H1 (cell line): Measurements from ENCODE around the gene NUMB. TPM values are rescaled to one million over a fixed set of nuclear protein-coding genes. Genes with fewer than 3 reads are reported as not detected.

Experiments used
- CTCF ChIA-PET: fragments of 300-600 bp; sonication (Branson Sonifier 250); formaldehyde crosslinking; loops from one replicate; lab custom pipeline; 2021; ENCODE audit not compliant: partially characterized antibody; lab: Charles Lee
- POLR2A ChIA-PET: fragments of 300-600 bp; sonication (Branson Sonifier 250); formaldehyde crosslinking; loops from one replicate; lab custom pipeline; 2021; ENCODE audit warnings: inconsistent platforms; ENCODE audit not compliant: partially characterized antibody; lab: Charles Lee
- DNase-seq, 2 experiments: peaks; one replicate each; pipeline versions ENCODE4 v3.0.0 to v3.0.0-alpha.2; 2010 to 2022; ENCODE audit warnings: low spot score in 2 of 2, low read depth in 1 of 2, mixed read lengths in 1 of 2
- FAIRE-seq: peaks from 2 replicates; lab custom pipeline; 2011; peaks lifted over from hg19 to GRCh38; lab: Jason Lieb, UNC
- H2AFZ ChIP-seq: 2 replicates; pipeline ENCODE4 v1.8.1; 2012; ENCODE audit warnings: low read length, inconsistent platforms
- H2AK5ac ChIP-seq: 2 replicates; pipeline ENCODE4 v1.6.1; 2013; ENCODE audit warnings: low read depth, low read length
- H2BK120ac ChIP-seq: replicated peaks from 2 replicates; pipeline ENCODE3; 2013; ENCODE audit warnings: low read depth, low read length, inconsistent platforms
- H2BK12ac ChIP-seq: 2 replicates; pipeline ENCODE4 v1.6.1; 2013; ENCODE audit warnings: low read depth, low read length
- H2BK15ac ChIP-seq: 2 replicates; pipeline ENCODE4 v1.6.1; 2013; ENCODE audit warnings: low read length
- H2BK20ac ChIP-seq: 2 replicates; pipeline ENCODE4 v1.6.1; 2013; ENCODE audit warnings: low read length
- H2BK5ac ChIP-seq: 2 replicates; pipeline ENCODE4 v1.6.1; 2013; ENCODE audit warnings: low read depth, low read length
- H3K14ac ChIP-seq: 2 replicates; pipeline ENCODE4 v1.6.1; 2013; ENCODE audit warnings: inconsistent platforms; ENCODE audit not compliant: insufficient read length
- H3K18ac ChIP-seq: 2 replicates; pipeline ENCODE4 v1.6.1; 2013; ENCODE audit warnings: low read length; ENCODE audit errors: extremely low read depth
- H3K23ac ChIP-seq: 2 replicates; pipeline ENCODE4 v1.6.1; 2013; ENCODE audit warnings: inconsistent platforms; ENCODE audit not compliant: insufficient read length
- H3K23me2 ChIP-seq: 2 replicates; pipeline ENCODE4 v1.6.1; 2013; ENCODE audit warnings: low read depth, low read length
- H3K27ac ChIP-seq: 2 replicates; pipeline ENCODE4 v1.6.1; 2011; ENCODE audit warnings: low read depth, low read length, inconsistent platforms
- H3K27me3 ChIP-seq, 4 experiments: replicated peaks in 1 of 4; 1 replicate in 1 of 4; 2 replicates in 3 of 4; pipeline versions ENCODE4 v1.6.1 to v1.8.1; 2011 to 2013; ENCODE audit warnings: low read length in 3 of 4, mild to moderate bottlenecking in 3 of 4, inconsistent platforms in 2 of 4, mixed read lengths in 2 of 4, moderate library complexity in 1 of 4; ENCODE audit not compliant: control insufficient read depth in 3 of 4, insufficient read depth in 3 of 4; ENCODE audit errors: extremely low read depth in 1 of 4
- H3K36me3 ChIP-seq, 4 experiments: 2 replicates each; pipeline versions ENCODE4 v1.6.1 to v1.8.1; 2011 to 2013; ENCODE audit warnings: mild to moderate bottlenecking in 4 of 4, low read length in 3 of 4, moderate library complexity in 2 of 4, control low read depth in 1 of 4, inconsistent platforms in 1 of 4; ENCODE audit not compliant: insufficient read depth in 4 of 4, control insufficient read depth in 2 of 4
- H3K4ac ChIP-seq: replicated peaks from 2 replicates; pipeline ENCODE3; 2013; ENCODE audit warnings: low read length, low read depth, mixed read lengths, inconsistent platforms; ENCODE audit not compliant: insufficient read length
- H3K4me1 ChIP-seq, 4 experiments: replicated peaks in 1 of 4; 1 replicate in 1 of 4; 2 replicates in 3 of 4; pipeline versions ENCODE4 v1.6.1 to v1.8.1; 2011 to 2013; ENCODE audit warnings: low read length in 3 of 4, inconsistent platforms in 2 of 4, mixed read lengths in 1 of 4; ENCODE audit not compliant: insufficient read depth in 4 of 4, control insufficient read depth in 3 of 4
- H3K4me2 ChIP-seq, 2 experiments: 2 replicates each; pipeline versions ENCODE4 v1.6.1 to v1.8.1; 2011 to 2013; ENCODE audit warnings: low read depth in 2 of 2, low read length in 2 of 2, control low read depth in 1 of 2, inconsistent platforms in 1 of 2, mild to moderate bottlenecking in 1 of 2; ENCODE audit not compliant: insufficient read depth in 1 of 2
- H3K4me3 ChIP-seq, 4 experiments: fragments of 200-600, 300-600 bp in 1 of 4; sonication (generic), shearing (Covaris generic), sonication (Bioruptor Twin) in 1 of 4; 2 replicates each; pipeline versions ENCODE4 v1.5.1 to v1.8.1; 2011 to 2016; ENCODE audit warnings: low read length in 4 of 4, low read depth in 3 of 4, control low read depth in 2 of 4, inconsistent platforms in 2 of 4, mild to moderate bottlenecking in 2 of 4, mixed read lengths in 1 of 4, moderate library complexity in 1 of 4; ENCODE audit not compliant: insufficient read depth in 2 of 4; ENCODE audit errors: extremely low read depth in 1 of 4
- H3K56ac ChIP-seq: replicated peaks from 2 replicates; pipeline ENCODE3; 2013; ENCODE audit warnings: low read depth, mild to moderate bottlenecking, mixed read lengths, low read length, inconsistent platforms; ENCODE audit not compliant: insufficient read length
- H3K79me1 ChIP-seq: 2 replicates; pipeline ENCODE4 v1.6.1; 2013; ENCODE audit warnings: low read depth, low read length, control low read depth
- H3K79me2 ChIP-seq, 2 experiments: 2 replicates each; pipeline versions ENCODE4 v1.6.1 to v1.8.1; 2012 to 2013; ENCODE audit warnings: low read length in 2 of 2, mild to moderate bottlenecking in 2 of 2, inconsistent platforms in 1 of 2; ENCODE audit not compliant: insufficient read depth in 2 of 2, control insufficient read depth in 1 of 2
- H3K9ac ChIP-seq, 4 experiments: replicated peaks in 1 of 4; 1 replicate in 1 of 4; 2 replicates in 3 of 4; pipeline versions ENCODE4 v1.6.1 to v1.8.1; 2011 to 2013; ENCODE audit warnings: low read depth in 3 of 4, low read length in 3 of 4, control low read depth in 2 of 4, mild to moderate bottlenecking in 2 of 4, moderate library complexity in 2 of 4, inconsistent platforms in 1 of 4; ENCODE audit errors: extremely low read depth in 1 of 4
- H3K9me3 ChIP-seq, 2 experiments: 2 replicates each; pipeline versions ENCODE4 v1.6.1 to v1.8.1; 2012 to 2013; ENCODE audit warnings: mild to moderate bottlenecking in 2 of 2, moderate library complexity in 2 of 2, control low read depth in 1 of 2, inconsistent platforms in 1 of 2, low read depth in 1 of 2, low read length in 1 of 2, mixed read lengths in 1 of 2; ENCODE audit not compliant: insufficient read depth in 2 of 2
- H4K20me1 ChIP-seq, 2 experiments: replicated peaks in 1 of 2; 2 replicates each; pipeline versions ENCODE3 to v1.8.1; 2011 to 2013; ENCODE audit warnings: inconsistent platforms in 2 of 2, low read length in 2 of 2, mild to moderate bottlenecking in 1 of 2; ENCODE audit not compliant: insufficient read depth in 2 of 2, control insufficient read depth in 1 of 2
- H4K5ac ChIP-seq: 2 replicates; pipeline ENCODE4 v1.6.1; 2013; ENCODE audit warnings: low read length, low read depth, mixed read lengths, inconsistent platforms; ENCODE audit not compliant: insufficient read length
- H4K8ac ChIP-seq: 2 replicates; pipeline ENCODE4 v1.8.0; 2013; ENCODE audit warnings: mild to moderate bottlenecking, moderate library complexity, low read length, inconsistent platforms; ENCODE audit not compliant: insufficient read depth; ENCODE audit errors: extremely low read depth
- H4K91ac ChIP-seq: replicated peaks from 2 replicates; pipeline ENCODE3; 2013; ENCODE audit warnings: low read length, mixed read lengths, inconsistent platforms; ENCODE audit not compliant: insufficient read length
- BACH1 ChIP-seq: IDR thresholded peaks from 2 replicates; pipeline ENCODE4 v1.6.1; 2012; ENCODE audit warnings: low read length, improper control_type of control experiment
- MAX ChIP-seq: IDR thresholded peaks from 2 replicates; pipeline ENCODE4 v1.6.1; 2012; ENCODE audit warnings: inconsistent platforms
- POLR2A ChIP-seq, 2 experiments: IDR thresholded peaks; 1 replicate in 1 of 2; 2 replicates in 1 of 2; pipeline ENCODE4 v1.6.1; 2011; ENCODE audit warnings: low read depth in 2 of 2, low read length in 2 of 2, mild to moderate bottlenecking in 2 of 2; ENCODE audit errors: control extremely low read depth in 1 of 2
- RBBP5 ChIP-seq: IDR thresholded peaks from 2 replicates; pipeline ENCODE4 v1.7.1; 2012; ENCODE audit warnings: low read depth, mild to moderate bottlenecking, inconsistent platforms, low read length, moderate library complexity, borderline replicate concordance
- WGBS, 2 experiments: shearing (Covaris generic) in 1 of 2; methylation state at CpG; one replicate each; pipeline versions ENCODE4 v1.1.6 to v1.1.7; 2013 to 2015; ENCODE audit warnings: low lambda C conversion rate in 2 of 2, mixed read lengths in 2 of 2, inconsistent platforms in 1 of 2, low coverage in 1 of 2, missing lambda C conversion rate in 1 of 2; ENCODE audit not compliant: insufficient replicate concordance in 2 of 2, insufficient coverage in 1 of 2, insufficient read length in 1 of 2; ENCODE audit errors: extremely low coverage in 1 of 2, missing lambda C conversion rate in 1 of 2; 5-methylcytosine and 5-hydroxymethylcytosine counted together
- polyA plus RNA-seq, 7 experiments: library from polyadenylated mRNA; depleted of rRNA in 3 of 7; stranded (reverse) in 5 of 7; unstranded in 2 of 7; fragments of >200 nt in 5 of 7; fragments of 200-250 nt in 2 of 7; gene quantifications; 1 replicate in 5 of 7; 2 replicates in 1 of 7; 4 replicates in 1 of 7; pipeline versions ENCODE4 v1.2.1 to v1.2.3, GENCODE V29; 2011 to 2013; ENCODE audit warnings: missing spikeins in 2 of 7, mixed read lengths in 2 of 7
- total RNA-seq: library from RNA; stranded (reverse); fragmentation: NEBNext Ultra II Directional; extraction: Animal tissue kit (Norgen Biotek cat#: 25700); gene quantifications from 2 replicates; pipeline ENCODE4 v1.2.1, GENCODE V29; 2021

NUMB gene
- total and polyA plus RNA-seq, 2 of the 8 experiments (the other 6 are each of a cell fraction or from before 2014, with no cell fraction given) = 54.3 to 78.1 TPM

- H3K9me3 ChIP-seq = no peaks in the 10 kb centered on the region
- H3K4ac ChIP-seq = peak within 1 kb of the TSS; percentile 0
- H3K27ac ChIP-seq = no peak within 1 kb of the TSS
- peak within 1 kb of the TSS; percentile 42 for H4K5ac ChIP-seq
- H3K79me2 ChIP-seq = peaks cover 0 to 10% of the 10 kb centered on the region in 2 experiments; a peak in 2 of 4 replicates
- peak within 1 kb of the TSS; percentile 89 for H3K18ac ChIP-seq
- TF ChIP-seq MAX (no peak), BACH1 (no peak), RBBP5 (peak; percentile 37; the same call in 1 of the 2 replicates), POLR2A (IDR thresholded peaks at IDR 0.05; ENCODE audit: control extremely low read depth in 1 of 2, low read depth in 2 of 2, low read length in 2 of 2) (no peak; a peak in 1 of 3 replicates)
- H2BK5ac ChIP-seq = peak within 1 kb of the TSS; percentile 86; the same call in 1 of the 2 replicates
- no peak within 1 kb of the TSS for H2BK120ac ChIP-seq
- POLR2A ChIA-PET = interaction anchor here (0.6 to 1.7 kb wide), 6 partner anchors 9 to 186 kb away, joined by 3 to 6 read pairs (median 3); no protein-coding TSS in a partner anchor
- peak within 1 kb of the TSS; percentile 53 for H4K8ac ChIP-seq
- H3K27me3 ChIP-seq = peaks cover 6 to 29% (median 20%) of the 10 kb centered on the region in 4 experiments
- 0 out of 8 replicates have a peak, but pooled peaks cover 0 to 3% (median 0%) of the 10 kb centered on the region in 4 experiments for H3K36me3 ChIP-seq
- peaks cover 3 to 59% (median 36%) of the 10 kb centered on the region in 4 experiments for H3K4me1 ChIP-seq
- no peak within 1 kb of the TSS for H3K14ac ChIP-seq
- H4K91ac ChIP-seq = peak within 1 kb of the TSS; percentile 61
- no peak for FAIRE-seq
- H3K23ac ChIP-seq = no peak within 1 kb of the TSS
- peaks cover 3 to 4% of the 10 kb centered on the region in 2 experiments for H4K20me1 ChIP-seq
- peak within 1 kb of the TSS; percentile 93; the same call in 1 of the 2 replicates for H2BK12ac ChIP-seq
- H2AK5ac ChIP-seq = no peak within 1 kb of the TSS
- DNase-seq = peak in 1 of 2 experiments; percentile 77
- peak within 1 kb of the TSS; percentile 89 to 96 for H3K4me2 ChIP-seq
- peak within 1 kb of the TSS; percentile 55 to 62 (median 60) for H3K4me3 ChIP-seq
- CTCF ChIA-PET = interaction anchor here (0.6 to 0.8 kb wide), 2 partner anchors 17 to 64 kb away, joined by 3 read pairs; no protein-coding TSS in a partner anchor
- 2% methylated on average over 20 of the region's 48 CpGs; no CpG with 5 or more reads in 1 of the 2 experiments for WGBS, 2 experiments
- no peak within 1 kb of the TSS for H3K56ac ChIP-seq
- H2BK20ac ChIP-seq = peak within 1 kb of the TSS; percentile 92; the same call in 1 of the 2 replicates
- peak within 1 kb of the TSS in 3 of 4 experiments; percentile 22 to 58 (median 34); a peak in 5 of 7 replicates for H3K9ac ChIP-seq
- H3K79me1 ChIP-seq = peaks cover 5% of the 10 kb centered on the region
- H3K23me2 ChIP-seq = peaks cover 22% of the 10 kb centered on the region
- H2AFZ ChIP-seq = 0 out of 2 replicates have a peak within 1 kb of the TSS, but pooled peaks have one; percentile 34
- H2BK15ac ChIP-seq = peak within 1 kb of the TSS; percentile 98; the same call in 1 of the 2 replicates
Measured at GRCh38 chr14:73237219-73237785, 221.0 kb downstream of the NUMB start, which contains the start of gene PAPLN. TSS of gene PAPLN (plus strand) at chr14:73237506. CDS start at chr14:73239779, 2,273 bp downstream.
